GM20431 (cell line): ENCODE results near the gene ACTL6B.

ENCODE experiments used
- in situ Hi-C: fragments of 300-500 bp; cut with MseI, MboI; formaldehyde crosslinking; loops from one replicate; pipeline ENCODE4 v1.15.0; 2020; ENCODE audit warnings: low sequenced_read_pairs; ENCODE audit not compliant: unreplicated experiment

Gene ACTL6B

DNA sequence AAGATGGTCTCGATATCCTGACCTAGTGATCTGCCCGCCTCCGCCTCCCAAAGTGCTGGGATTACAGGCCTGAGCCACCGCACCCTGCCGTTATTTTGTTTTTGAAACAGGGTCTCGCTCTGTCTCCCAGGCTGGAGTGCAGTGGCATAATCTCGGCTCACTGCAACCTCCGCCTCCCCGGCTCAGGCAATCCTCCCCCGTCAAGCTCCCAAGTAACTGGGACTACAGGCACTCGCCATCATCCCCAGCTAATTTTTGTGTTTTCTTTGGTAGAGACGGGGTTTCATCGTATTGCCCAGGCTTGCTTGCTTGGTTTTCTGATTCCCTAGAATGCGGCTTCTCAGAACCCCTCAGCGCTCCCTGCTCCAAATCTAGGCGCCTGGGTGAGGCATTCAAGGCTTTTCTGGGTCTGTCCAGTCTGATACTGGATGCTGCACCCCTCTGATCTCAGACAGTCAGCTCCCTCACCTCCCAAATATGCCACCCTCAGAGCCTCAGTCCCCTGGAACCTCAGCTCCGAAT is 16.2 kb downstream of the ACTL6B start:
- in situ Hi-C loops = no loop called here

GRCh38 chr7:100632951-100633717 is 23.1 kb downstream of the ACTL6B start:
- in situ Hi-C loops = no loop called here

DNA sequence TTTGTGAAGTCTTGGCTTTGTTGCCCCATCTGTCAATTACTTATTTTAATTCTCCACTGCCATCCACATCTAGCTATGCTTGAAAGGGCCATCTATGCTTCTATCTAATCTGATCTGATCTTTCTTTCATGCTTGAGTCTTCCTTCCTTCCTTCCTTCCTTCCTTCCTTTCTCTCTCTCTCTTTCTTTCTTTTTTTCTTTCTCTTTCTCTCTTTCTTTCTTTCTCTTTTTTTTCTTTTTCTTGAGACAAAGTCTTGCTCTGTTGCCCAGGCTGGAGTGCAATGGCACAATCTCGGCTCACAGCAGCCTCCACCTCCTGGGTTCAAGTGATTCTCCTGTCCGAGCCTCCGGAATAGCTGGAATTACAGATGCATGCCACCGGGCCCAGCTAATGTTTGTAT is 26.2 kb downstream of the ACTL6B start:
- in situ Hi-C loops = no loop called here

DNA sequence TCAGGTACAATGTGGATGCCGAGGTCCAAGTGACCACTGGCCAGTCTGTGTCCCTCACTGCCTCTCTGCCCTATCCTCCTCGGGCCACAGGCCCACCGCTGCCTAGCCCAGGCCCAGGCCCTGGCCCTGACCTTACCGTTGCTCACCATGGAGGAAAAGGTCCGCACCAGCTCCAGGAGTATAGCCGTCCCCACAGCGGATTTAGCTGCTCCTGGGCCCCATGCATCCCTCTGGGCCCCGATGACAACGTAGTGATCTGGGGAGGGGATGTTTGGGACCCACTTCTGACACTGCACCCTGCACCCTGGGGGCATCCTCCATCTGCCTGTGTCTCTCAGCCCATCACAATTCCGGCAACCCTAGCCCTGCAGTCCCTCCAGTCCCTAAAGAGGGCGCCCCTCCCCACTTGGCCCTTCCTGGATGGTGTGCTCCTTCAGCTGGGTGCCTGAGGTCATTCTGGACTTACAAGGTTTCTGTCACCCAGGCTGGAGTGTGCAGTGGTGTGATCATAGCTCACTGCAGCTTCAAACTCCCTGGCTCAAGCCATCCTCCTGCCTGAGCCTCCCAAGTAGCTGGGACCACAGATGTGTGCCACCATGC is 27.0 kb downstream of the ACTL6B start:
- in situ Hi-C loops = no loop called here

DNA sequence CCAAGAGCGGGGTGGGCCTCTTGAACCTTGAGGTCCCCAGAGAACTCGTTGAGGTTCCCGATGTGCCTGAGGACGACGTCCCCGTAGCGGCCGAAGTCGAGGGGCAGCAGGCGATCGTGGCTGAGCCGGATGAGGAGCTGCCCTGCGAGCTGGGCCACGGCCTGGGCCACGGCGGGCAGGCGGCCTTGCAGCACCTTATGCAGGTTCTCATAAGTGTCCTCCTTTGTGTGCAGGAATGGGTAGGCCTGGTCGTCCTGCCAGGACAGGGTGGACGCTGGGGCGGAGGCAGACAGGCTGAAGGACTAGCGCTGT is 29.1 kb downstream of the ACTL6B start:
- in situ Hi-C loops = no loop called here

DNA sequence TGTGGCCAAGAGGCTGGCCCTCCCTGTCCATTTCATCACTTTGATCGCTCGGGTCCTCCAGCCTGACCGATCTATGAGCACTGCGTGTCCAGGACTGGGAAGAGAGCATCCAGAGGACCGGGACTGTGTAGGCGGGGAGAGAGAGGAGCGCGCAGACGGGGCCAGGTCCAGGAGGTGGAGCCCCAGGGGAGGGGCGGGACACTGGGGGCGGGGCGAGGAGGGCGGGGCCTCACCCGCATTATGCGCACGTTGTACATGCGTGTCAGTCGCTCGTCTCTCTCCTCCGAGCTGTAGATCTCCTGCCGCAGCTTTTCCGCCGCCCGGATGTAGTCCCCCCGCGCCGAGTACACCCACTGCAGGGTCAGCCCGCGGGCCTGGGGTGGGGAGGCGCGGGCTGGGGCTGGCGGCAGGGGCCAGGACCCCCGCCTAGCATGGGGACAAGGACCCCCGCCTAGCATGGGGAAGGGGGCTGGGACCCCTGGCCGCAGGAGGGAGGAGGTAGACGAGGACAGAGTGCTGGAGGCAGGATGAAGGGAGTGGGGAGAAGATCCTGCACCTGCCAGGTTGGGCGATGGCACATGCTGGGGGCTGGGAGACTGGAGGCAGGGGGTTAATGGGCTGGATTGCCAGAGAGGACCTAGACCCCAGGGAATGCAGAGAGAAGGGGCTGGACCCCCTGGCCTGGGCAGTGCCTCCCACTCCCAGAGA is 29.6 kb downstream of the ACTL6B start:
- in situ Hi-C loops = no loop called here

DNA sequence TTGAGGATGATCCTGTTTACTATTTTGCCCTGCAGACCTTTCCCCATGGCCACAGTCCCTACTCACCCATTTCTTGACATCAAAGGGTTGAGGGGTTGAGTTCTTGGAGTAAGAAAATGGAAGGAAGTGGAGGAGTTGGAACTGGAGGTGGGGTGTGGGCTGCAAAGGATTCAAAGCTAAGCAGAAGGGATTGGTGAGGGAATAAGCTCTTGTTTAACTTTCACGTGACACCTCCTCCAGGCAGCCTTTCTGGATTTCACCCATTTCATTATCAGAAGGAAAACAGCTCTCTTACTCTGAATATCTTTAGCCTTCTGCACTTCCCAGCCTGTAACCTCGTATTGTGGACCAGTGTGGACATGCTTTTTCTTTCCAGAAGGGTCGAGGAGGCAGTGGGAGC is 30.2 kb downstream of the ACTL6B start:
- in situ Hi-C loops = no loop called here

GRCh38 chr7:100623951-100624824 is 32.1 kb downstream of the ACTL6B start:
- in situ Hi-C loops = no loop called here

DNA sequence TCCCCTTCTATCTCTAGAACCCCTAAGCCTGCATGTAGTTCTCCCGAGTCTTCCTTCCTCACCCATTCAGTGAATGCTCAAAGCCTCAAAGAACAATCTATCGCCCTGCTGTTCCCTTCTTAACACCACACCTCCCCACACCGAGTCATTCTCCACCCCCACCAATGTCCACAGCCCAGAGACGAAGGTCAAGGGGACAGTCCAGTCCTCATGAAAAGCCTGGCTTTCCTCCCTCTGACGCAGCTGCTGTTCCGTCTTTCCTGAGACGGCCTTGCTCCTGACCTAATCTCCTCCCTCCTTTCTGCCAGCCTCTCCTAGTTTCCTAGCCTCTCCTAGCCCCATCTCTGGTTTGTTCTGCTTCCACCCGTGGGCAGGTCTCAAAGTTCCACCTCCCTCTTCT is 34.7 kb downstream of the ACTL6B start:
- in situ Hi-C loops = no loop called here

DNA sequence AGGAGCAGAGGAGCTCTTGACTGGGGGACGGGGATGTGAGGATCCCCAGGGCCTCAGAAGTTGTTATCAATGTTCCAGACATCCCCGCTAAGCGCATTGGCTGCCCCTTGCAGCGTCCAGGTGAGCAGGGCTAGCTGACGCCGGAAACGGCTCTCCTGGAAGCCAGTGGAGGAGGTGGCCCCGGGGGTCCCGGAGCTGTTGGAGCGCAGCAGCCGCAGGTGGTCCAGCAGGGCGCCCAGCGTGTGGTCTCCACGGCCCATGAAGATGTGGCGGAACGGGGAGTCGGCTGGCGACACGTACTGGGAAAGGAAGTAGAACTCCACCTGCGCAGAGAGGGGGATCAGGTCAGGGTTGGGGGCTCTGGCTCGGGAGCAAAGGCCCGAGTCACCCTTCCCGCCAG is 35.4 kb downstream of the ACTL6B start:
- in situ Hi-C loops = no loop called here

- in situ Hi-C loops = no loop called here
Observed at GRCh38 chr7:100620239-100620638, 36.0 kb downstream of the ACTL6B start.

DNA sequence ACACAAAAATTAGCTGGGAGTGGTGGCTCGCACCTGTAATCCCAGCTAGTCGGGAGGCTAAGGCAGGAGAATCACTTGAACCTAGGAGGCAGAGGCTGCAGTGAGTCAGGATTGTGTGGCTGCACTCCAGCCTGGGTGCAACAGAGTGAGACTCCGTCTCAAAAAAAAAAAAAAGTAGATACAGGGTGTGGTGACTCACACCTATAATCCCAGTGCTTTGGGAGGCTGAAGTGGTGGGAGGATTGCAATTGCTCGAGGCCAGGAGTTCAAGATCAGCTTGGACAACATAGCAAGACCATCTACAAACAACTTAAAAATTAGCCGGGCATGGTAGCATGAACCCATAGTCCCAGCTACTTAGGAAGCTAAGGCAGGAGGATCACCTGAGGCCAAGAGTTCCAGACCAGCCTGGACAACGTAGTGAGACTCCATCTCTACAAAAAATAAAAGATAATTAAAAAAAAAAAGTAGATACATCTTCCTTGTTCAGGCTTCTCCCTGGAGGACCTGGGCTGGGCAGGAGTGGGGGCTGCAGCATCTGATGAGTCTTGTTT is 41.9 kb downstream of the ACTL6B start:
- in situ Hi-C loops = no loop called here

DNA sequence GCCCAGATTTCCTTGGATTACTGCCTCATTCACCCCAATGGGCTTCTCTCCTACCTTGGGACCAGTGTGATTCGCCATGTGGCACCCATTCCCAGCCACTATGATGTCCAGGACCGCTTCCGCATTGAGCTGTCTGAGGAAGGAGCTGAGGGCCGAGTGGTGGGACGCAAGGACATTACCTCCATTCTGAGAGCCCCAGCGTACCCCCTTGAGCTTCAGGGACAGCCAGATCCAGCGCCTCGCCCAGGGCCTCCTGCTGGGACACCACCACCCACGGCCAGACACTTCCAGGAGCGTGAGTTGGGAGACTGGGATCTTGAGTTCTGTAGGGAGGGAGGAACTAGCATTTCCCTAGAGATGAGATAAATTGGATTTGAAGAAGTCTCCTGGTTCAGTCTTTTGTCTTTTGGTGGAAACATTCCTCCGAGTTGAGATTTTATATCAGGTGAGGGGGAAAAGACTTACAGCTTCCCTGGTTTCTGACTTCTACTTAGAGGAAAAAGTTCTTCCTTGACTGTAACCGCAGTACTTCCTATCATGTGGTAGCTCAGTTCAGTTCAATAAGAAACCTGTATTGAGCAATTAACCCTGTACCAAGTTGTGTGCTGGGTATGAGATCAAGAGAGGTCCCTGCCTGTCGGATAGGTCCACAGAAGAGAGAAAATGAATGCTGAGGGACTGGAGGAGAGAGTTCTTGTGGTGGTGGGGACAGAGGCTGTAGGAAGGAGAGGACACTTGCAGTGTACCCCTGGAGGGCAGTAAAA is 42.7 kb downstream of the ACTL6B start:
- in situ Hi-C loops = no loop called here

DNA sequence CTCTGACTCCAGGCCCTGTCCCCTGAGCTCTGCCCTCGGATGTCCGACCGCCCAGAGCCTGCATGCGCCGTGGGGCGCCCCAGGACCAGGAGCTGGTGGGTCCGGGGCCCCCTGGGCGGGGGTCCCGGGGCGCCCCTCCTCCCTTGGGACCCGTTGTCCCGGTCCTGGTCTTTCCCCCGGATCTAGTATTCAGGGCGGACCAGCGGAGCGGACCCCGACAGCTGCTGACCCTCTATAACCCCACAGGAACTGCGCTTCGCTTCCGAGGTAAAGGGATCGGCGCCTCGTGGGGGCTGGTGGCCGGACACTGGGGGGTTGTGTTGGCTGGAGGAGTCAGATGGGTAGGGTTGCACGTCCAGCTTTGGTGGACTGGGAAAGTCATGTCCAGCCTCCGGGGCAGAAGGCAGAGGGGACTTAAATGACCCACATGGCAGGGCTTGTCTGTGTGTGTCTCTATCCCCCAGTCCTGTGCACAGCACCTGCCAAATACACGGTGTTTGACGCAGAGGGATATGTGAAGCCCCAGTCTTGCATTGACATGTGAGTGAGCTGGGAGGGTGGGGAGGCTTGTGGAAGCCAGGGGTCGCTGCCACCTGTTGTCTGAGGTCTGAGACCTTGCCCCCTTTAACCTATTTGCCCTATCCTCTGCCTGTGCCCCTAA is 43.4 kb downstream of the ACTL6B start:
- in situ Hi-C loops = no loop called here

GRCh38 chr7:100611983-100612729 is 44.1 kb downstream of the ACTL6B start, which contains the start of gene MOSPD3:
MOSPD3 (plus strand) TSS chr7:100612540; CDS start chr7:100612792, 252 bp downstream.
- in situ Hi-C loops = no loop called here

- in situ Hi-C loops = no loop called here
Observed at GRCh38 chr7:100609958-100610357, 46.3 kb downstream of the ACTL6B start.

- in situ Hi-C loops = no loop called here
Observed at GRCh38 chr7:100607111-100607510, 49.1 kb downstream of the ACTL6B start.

- in situ Hi-C loops = no loop called here
Observed at GRCh38 chr7:100606313-100606712, 49.9 kb downstream of the ACTL6B start.
